ENCODE measurements around the gene SPATA21.

- TF ChIP-seq CTCF (IDR thresholded peaks at IDR 0.05): peak in 1 of 6 experiments; percentile 33
- peak in 1 of 4 donors; percentile 72 for TF ChIP-seq POLR2A (IDR thresholded peaks at IDR 0.05)
Observed at GRCh38 chr1:16366722-16367257, 70.4 kb downstream of the SPATA21 start, which contains the start of gene SZRD1.

Data from esophagus squamous epithelium (tissue), 4 donors.